Neural progenitor cell (in vitro differentiated cells): Measurements from ENCODE around the gene CACNB1. TPM values are rescaled to one million over a fixed set of nuclear protein-coding genes. Genes with fewer than 3 reads are reported as not detected.

Experiments used
- DNase-seq: peaks from one replicate; pipeline ENCODE4 v3.0.0-alpha.2; 2016; ENCODE audit warnings: low spot score
- H2AFZ ChIP-seq: fragments of 200-600 bp; sonication (generic); replicated peaks from 2 replicates; pipeline ENCODE4 v1.6.1; 2016; ENCODE audit warnings: antibody characterized with exemption
- H3F3A ChIP-seq: fragments of 200-600 bp; sonication (generic); 2 replicates; pipeline ENCODE4 v1.6.1; 2016; ENCODE audit warnings: antibody characterized with exemption, low read depth
- H3K27ac ChIP-seq: fragments of 200-600 bp; sonication (generic); 2 replicates; pipeline ENCODE4 v1.5.1; 2016; ENCODE audit warnings: mild to moderate bottlenecking
- H3K27me3 ChIP-seq: fragments of 200-600 bp; sonication (generic); 2 replicates; pipeline ENCODE4 v1.6.1; 2016; ENCODE audit warnings: mild to moderate bottlenecking, moderate library complexity
- H3K36me3 ChIP-seq: fragments of 200-600 bp; sonication (generic); 2 replicates; pipeline ENCODE4 v1.5.1; 2016
- H3K4me1 ChIP-seq: fragments of 200-600 bp; sonication (generic); 2 replicates; pipeline ENCODE4 v1.6.1; 2016; ENCODE audit warnings: mixed run types
- H3K4me2 ChIP-seq: fragments of 200-600 bp; sonication (generic); 2 replicates; pipeline ENCODE4 v1.6.1; 2016
- H3K4me3 ChIP-seq: fragments of 200-600 bp; sonication (generic); 2 replicates; pipeline ENCODE4 v1.5.1; 2016
- H3K79me2 ChIP-seq: fragments of 200-600 bp; sonication (generic); 2 replicates; pipeline ENCODE4 v1.6.1; 2016; ENCODE audit warnings: low read depth
- H3K9ac ChIP-seq: fragments of 200-600 bp; sonication (generic); 2 replicates; pipeline ENCODE4 v1.6.1; 2016
- H3K9me3 ChIP-seq: fragments of 200-600 bp; sonication (generic); 2 replicates; pipeline ENCODE4 v1.5.1; 2016; ENCODE audit warnings: low read depth
- H4K20me1 ChIP-seq: fragments of 200-600 bp; sonication (generic); 2 replicates; pipeline ENCODE4 v1.6.1; 2016; ENCODE audit warnings: low read depth
- H3K27ac Mint-ChIP-seq: 3 replicates; pipeline ENCODE4 v1.8.0; 2021; ENCODE audit warnings: mixed read lengths
- H3K27me3 Mint-ChIP-seq: 2 replicates; pipeline ENCODE4 v1.8.0; 2022; ENCODE audit warnings: low read depth, mild to moderate bottlenecking, inconsistent platforms, moderate library complexity, mixed read lengths; ENCODE audit not compliant: insufficient read depth
- H3K36me3 Mint-ChIP-seq: 3 replicates; pipeline ENCODE4 v1.8.0; 2021; ENCODE audit warnings: mixed read lengths
- H3K4me1 Mint-ChIP-seq: 3 replicates; pipeline ENCODE4 v1.8.0; 2021; ENCODE audit warnings: mixed read lengths
- H3K4me3 Mint-ChIP-seq: 3 replicates; pipeline ENCODE4 v1.8.0; 2021; ENCODE audit warnings: mild to moderate bottlenecking, moderate library complexity, mixed read lengths
- H3K9me3 Mint-ChIP-seq: 3 replicates; pipeline ENCODE4 v1.8.0; 2020; ENCODE audit warnings: mixed read lengths
- EZH2 ChIP-seq: fragments of 200-600 bp; sonication (generic); IDR thresholded peaks from 2 replicates; pipeline ENCODE4 v1.6.1; 2017; ENCODE audit warnings: antibody characterized with exemption, mild to moderate bottlenecking, moderate library complexity
- EZH2phosphoT487 ChIP-seq: fragments of 200-600 bp; sonication (generic); IDR thresholded peaks from 2 replicates; pipeline ENCODE4 v1.6.1; 2017; ENCODE audit warnings: antibody characterized with exemption
- total RNA-seq: library from RNA; depleted of rRNA; stranded (reverse); fragments of >200 nt; gene quantifications from 2 replicates; pipeline ENCODE4 v1.2.3, GENCODE V29; 2015; ENCODE audit warnings: low replicate concordance
- TF ChIP-seq, protein P1 (sequence below): fragments of 200-600 bp; sonication (generic); IDR thresholded peaks from 2 replicates; pipeline ENCODE4 v1.5.1; 2017; ENCODE audit warnings: antibody characterized with exemption, mild to moderate bottlenecking

CACNB1 gene
- total RNA-seq, 1 donor from 2014 or later: 6.3 TPM

DNA sequence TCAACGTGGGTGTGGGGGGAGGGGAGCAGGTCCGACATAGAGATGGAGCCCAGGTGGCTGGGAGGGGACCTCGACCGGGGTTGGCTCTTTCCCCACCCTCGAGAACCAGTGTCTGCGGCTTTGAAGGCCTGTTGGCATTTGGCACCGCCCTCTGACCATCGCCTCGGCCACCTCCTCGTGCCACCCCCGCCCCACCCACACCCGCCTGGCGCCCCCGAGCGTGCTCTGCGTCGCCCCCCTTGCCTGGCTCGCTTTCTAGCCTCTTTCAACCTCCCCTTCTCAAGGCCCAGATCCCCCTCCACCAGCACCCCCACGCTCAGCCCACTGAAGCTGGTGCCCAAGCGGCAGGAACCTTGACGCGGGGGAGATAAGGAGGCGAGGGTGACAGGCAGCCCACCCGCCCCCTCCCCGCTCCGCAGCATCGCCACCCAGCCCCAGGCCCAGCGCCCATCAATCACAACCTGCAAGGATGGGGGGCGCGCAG lies 619 bp downstream of the CACNB1 start:
- Histone ChIP-seq H4K20me1 (peaks cover 36% of the 10 kb centered on the region), H3F3A (peaks cover 45% of the 10 kb centered on the region), H3K27me3 (no peaks in the 10 kb centered on the region), H2AFZ (no peak overlapping the region), H3K4me1 (peaks cover 40% of the 10 kb centered on the region), H3K27ac (no peak overlapping the region), H3K9me3 (no peaks in the 10 kb centered on the region), H3K4me2 (peak overlapping the region; percentile 98), H3K4me3 (peak overlapping the region; percentile 63), H3K79me2 (peaks cover 51% of the 10 kb centered on the region), H3K36me3 (peaks cover 4% of the 10 kb centered on the region), H3K9ac (peak overlapping the region; percentile 21)
- Mint-ChIP-seq H3K27ac (no peak overlapping the region), H3K4me3 (peak overlapping the region; percentile 99), H3K9me3 (no peaks in the 10 kb centered on the region), H3K27me3 (peaks cover 15% of the 10 kb centered on the region), H3K36me3 (peaks cover 11% of the 10 kb centered on the region), H3K4me1 (peaks cover 36% of the 10 kb centered on the region)
- TF ChIP-seq EZH2phosphoT487: no peak
- no peak for TF ChIP-seq EZH2
- TF ChIP-seq, protein P1, sequence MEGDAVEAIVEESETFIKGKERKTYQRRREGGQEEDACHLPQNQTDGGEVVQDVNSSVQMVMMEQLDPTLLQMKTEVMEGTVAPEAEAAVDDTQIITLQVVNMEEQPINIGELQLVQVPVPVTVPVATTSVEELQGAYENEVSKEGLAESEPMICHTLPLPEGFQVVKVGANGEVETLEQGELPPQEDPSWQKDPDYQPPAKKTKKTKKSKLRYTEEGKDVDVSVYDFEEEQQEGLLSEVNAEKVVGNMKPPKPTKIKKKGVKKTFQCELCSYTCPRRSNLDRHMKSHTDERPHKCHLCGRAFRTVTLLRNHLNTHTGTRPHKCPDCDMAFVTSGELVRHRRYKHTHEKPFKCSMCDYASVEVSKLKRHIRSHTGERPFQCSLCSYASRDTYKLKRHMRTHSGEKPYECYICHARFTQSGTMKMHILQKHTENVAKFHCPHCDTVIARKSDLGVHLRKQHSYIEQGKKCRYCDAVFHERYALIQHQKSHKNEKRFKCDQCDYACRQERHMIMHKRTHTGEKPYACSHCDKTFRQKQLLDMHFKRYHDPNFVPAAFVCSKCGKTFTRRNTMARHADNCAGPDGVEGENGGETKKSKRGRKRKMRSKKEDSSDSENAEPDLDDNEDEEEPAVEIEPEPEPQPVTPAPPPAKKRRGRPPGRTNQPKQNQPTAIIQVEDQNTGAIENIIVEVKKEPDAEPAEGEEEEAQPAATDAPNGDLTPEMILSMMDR: no peak
- DNase-seq: peak; percentile 34

DNA sequence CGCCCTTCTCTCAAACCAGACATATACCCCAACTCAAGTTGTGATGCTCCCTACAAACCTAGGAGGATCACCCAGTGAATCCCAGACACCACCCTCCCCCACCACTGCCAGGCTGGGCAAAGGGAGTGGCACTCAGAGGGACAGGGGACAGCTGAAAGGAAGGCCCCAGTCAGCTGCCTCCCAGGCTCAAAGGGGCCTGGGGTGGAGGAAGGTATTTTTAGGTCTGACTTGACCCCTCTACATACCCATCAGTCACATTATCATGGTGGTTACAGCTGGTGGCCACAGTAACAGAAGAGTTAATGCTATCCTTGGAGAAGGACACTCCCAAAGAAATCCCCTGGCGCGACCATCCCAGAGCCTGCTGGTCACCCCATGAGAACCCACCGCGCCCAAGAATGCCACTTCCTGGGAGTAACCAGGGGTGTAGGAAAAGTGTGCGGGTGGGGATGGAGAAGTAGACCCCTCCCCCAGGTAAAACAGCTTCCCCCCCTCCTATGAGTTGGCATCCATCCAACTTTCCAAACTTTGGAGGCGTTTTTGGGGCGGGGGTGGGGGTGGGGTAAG lies 1.1 kb downstream of the CACNB1 start:
- DNase-seq: no peak
- Mint-ChIP-seq H3K9me3 (no peaks in the 10 kb centered on the region), H3K27me3 (peaks cover 17% of the 10 kb centered on the region), H3K4me1 (peaks cover 36% of the 10 kb centered on the region), H3K27ac (no peak overlapping the region), H3K4me3 (peak overlapping the region; percentile 99), H3K36me3 (peaks cover 8% of the 10 kb centered on the region)
- no peaks in the 10 kb centered on the region for H3K27me3 ChIP-seq
- H3K4me1 ChIP-seq: peaks cover 35% of the 10 kb centered on the region
- no peak overlapping the region for H3K9ac ChIP-seq
- peak overlapping the region; percentile 63 for H3K4me3 ChIP-seq
- H3K36me3 ChIP-seq: no peaks in the 10 kb centered on the region
- H3K9me3 ChIP-seq: no peaks in the 10 kb centered on the region
- no peak overlapping the region for H3K27ac ChIP-seq
- TF ChIP-seq, protein P1: no peak
- no peak for TF ChIP-seq EZH2
- no peak for TF ChIP-seq EZH2phosphoT487
- H3K4me2 ChIP-seq: peak overlapping the region; percentile 98
- no peak overlapping the region for H2AFZ ChIP-seq
- H3F3A ChIP-seq: peaks cover 40% of the 10 kb centered on the region
- H4K20me1 ChIP-seq: peaks cover 31% of the 10 kb centered on the region
- H3K79me2 ChIP-seq: peaks cover 45% of the 10 kb centered on the region

DNA sequence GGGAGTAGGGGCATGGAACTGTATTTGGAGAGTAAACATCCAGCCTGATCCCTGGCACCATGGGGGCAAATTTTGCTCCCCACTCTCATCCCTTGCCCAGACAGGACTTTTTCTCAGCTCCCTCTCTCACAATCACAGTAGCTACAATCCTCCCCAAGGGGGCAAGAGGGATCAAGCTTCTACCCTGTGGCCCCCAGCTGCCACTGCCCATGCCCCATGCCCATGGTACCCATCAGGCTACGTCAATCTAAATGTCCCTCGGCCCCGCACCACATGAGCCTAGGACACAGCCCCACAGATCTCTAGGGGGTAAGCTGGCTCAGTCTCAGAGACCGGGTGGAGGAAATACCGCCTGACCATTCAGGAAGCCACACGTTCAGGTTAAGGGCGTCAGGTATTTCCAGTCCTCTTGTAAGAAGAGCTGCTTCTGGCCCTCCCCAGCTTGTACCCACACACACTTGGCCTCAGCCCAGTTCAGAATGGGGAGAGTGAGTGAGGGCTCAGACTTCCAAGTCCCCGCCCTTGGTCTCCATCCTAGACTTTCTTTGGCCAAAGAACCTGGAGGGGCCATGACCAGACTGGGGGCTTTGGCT lies 1.8 kb downstream of the CACNB1 start:
- no peaks in the 10 kb centered on the region for H3K36me3 ChIP-seq
- peaks cover 30% of the 10 kb centered on the region for H3K4me1 ChIP-seq
- peak overlapping the region; percentile 63 for H3K4me3 ChIP-seq
- no peak for DNase-seq
- peaks cover 33% of the 10 kb centered on the region for H3F3A ChIP-seq
- H3K4me3 Mint-ChIP-seq: peak overlapping the region; percentile 43
- peak overlapping the region; percentile 98 for H3K4me2 ChIP-seq
- no peak overlapping the region for H3K27ac Mint-ChIP-seq
- peaks cover 17% of the 10 kb centered on the region for H3K27me3 Mint-ChIP-seq
- no peaks in the 10 kb centered on the region for H3K27me3 ChIP-seq
- H4K20me1 ChIP-seq: peaks cover 26% of the 10 kb centered on the region
- H3K4me1 Mint-ChIP-seq: peaks cover 30% of the 10 kb centered on the region
- TF ChIP-seq, protein P1: no peak
- TF ChIP-seq EZH2phosphoT487 (no peak), EZH2 (no peak)
- H3K27ac ChIP-seq: no peak overlapping the region
- peaks cover 4% of the 10 kb centered on the region for H3K36me3 Mint-ChIP-seq
- H3K9me3 ChIP-seq: no peaks in the 10 kb centered on the region
- H3K9me3 Mint-ChIP-seq: no peaks in the 10 kb centered on the region
- H2AFZ ChIP-seq: no peak overlapping the region
- H3K79me2 ChIP-seq: peaks cover 39% of the 10 kb centered on the region
- H3K9ac ChIP-seq: no peak overlapping the region
